H1 (cell line): ENCODE measurements around the gene CHD9. TPM values are rescaled to one million over a fixed set of nuclear protein-coding genes. Genes with fewer than 3 reads are reported as not detected.

Source experiments
- CTCF ChIA-PET: fragments of 300-600 bp; sonication (Branson Sonifier 250); formaldehyde crosslinking; loops from one replicate; lab custom pipeline; 2021; ENCODE audit not compliant: partially characterized antibody; lab: Charles Lee
- POLR2A ChIA-PET: fragments of 300-600 bp; sonication (Branson Sonifier 250); formaldehyde crosslinking; loops from one replicate; lab custom pipeline; 2021; ENCODE audit warnings: inconsistent platforms; ENCODE audit not compliant: partially characterized antibody; lab: Charles Lee
- DNase-seq, 2 experiments: peaks; one replicate each; pipeline versions ENCODE4 v3.0.0 to v3.0.0-alpha.2; 2010 to 2022; ENCODE audit warnings: low spot score in 2 of 2, low read depth in 1 of 2, mixed read lengths in 1 of 2
- FAIRE-seq: peaks from 2 replicates; lab custom pipeline; 2011; peaks lifted over from hg19 to GRCh38; lab: Jason Lieb, UNC
- H2AFZ ChIP-seq: 2 replicates; pipeline ENCODE4 v1.8.1; 2012; ENCODE audit warnings: low read length, inconsistent platforms
- H2AK5ac ChIP-seq: 2 replicates; pipeline ENCODE4 v1.6.1; 2013; ENCODE audit warnings: low read depth, low read length
- H2BK120ac ChIP-seq: replicated peaks from 2 replicates; pipeline ENCODE3; 2013; ENCODE audit warnings: low read depth, low read length, inconsistent platforms
- H2BK12ac ChIP-seq: 2 replicates; pipeline ENCODE4 v1.6.1; 2013; ENCODE audit warnings: low read depth, low read length
- H2BK15ac ChIP-seq: 2 replicates; pipeline ENCODE4 v1.6.1; 2013; ENCODE audit warnings: low read length
- H2BK20ac ChIP-seq: 2 replicates; pipeline ENCODE4 v1.6.1; 2013; ENCODE audit warnings: low read length
- H2BK5ac ChIP-seq: 2 replicates; pipeline ENCODE4 v1.6.1; 2013; ENCODE audit warnings: low read depth, low read length
- H3K14ac ChIP-seq: 2 replicates; pipeline ENCODE4 v1.6.1; 2013; ENCODE audit warnings: inconsistent platforms; ENCODE audit not compliant: insufficient read length
- H3K18ac ChIP-seq: 2 replicates; pipeline ENCODE4 v1.6.1; 2013; ENCODE audit warnings: low read length; ENCODE audit errors: extremely low read depth
- H3K23ac ChIP-seq: 2 replicates; pipeline ENCODE4 v1.6.1; 2013; ENCODE audit warnings: inconsistent platforms; ENCODE audit not compliant: insufficient read length
- H3K23me2 ChIP-seq: 2 replicates; pipeline ENCODE4 v1.6.1; 2013; ENCODE audit warnings: low read depth, low read length
- H3K27ac ChIP-seq: 2 replicates; pipeline ENCODE4 v1.6.1; 2011; ENCODE audit warnings: low read depth, low read length, inconsistent platforms
- H3K27me3 ChIP-seq, 4 experiments: replicated peaks in 1 of 4; 1 replicate in 1 of 4; 2 replicates in 3 of 4; pipeline versions ENCODE4 v1.6.1 to v1.8.1; 2011 to 2013; ENCODE audit warnings: low read length in 3 of 4, mild to moderate bottlenecking in 3 of 4, inconsistent platforms in 2 of 4, mixed read lengths in 2 of 4, moderate library complexity in 1 of 4; ENCODE audit not compliant: control insufficient read depth in 3 of 4, insufficient read depth in 3 of 4; ENCODE audit errors: extremely low read depth in 1 of 4
- H3K36me3 ChIP-seq, 4 experiments: 2 replicates each; pipeline versions ENCODE4 v1.6.1 to v1.8.1; 2011 to 2013; ENCODE audit warnings: mild to moderate bottlenecking in 4 of 4, low read length in 3 of 4, moderate library complexity in 2 of 4, control low read depth in 1 of 4, inconsistent platforms in 1 of 4; ENCODE audit not compliant: insufficient read depth in 4 of 4, control insufficient read depth in 2 of 4
- H3K4ac ChIP-seq: replicated peaks from 2 replicates; pipeline ENCODE3; 2013; ENCODE audit warnings: low read length, low read depth, mixed read lengths, inconsistent platforms; ENCODE audit not compliant: insufficient read length
- H3K4me1 ChIP-seq, 4 experiments: replicated peaks in 1 of 4; 1 replicate in 1 of 4; 2 replicates in 3 of 4; pipeline versions ENCODE4 v1.6.1 to v1.8.1; 2011 to 2013; ENCODE audit warnings: low read length in 3 of 4, inconsistent platforms in 2 of 4, mixed read lengths in 1 of 4; ENCODE audit not compliant: insufficient read depth in 4 of 4, control insufficient read depth in 3 of 4
- H3K4me2 ChIP-seq, 2 experiments: 2 replicates each; pipeline versions ENCODE4 v1.6.1 to v1.8.1; 2011 to 2013; ENCODE audit warnings: low read depth in 2 of 2, low read length in 2 of 2, control low read depth in 1 of 2, inconsistent platforms in 1 of 2, mild to moderate bottlenecking in 1 of 2; ENCODE audit not compliant: insufficient read depth in 1 of 2
- H3K4me3 ChIP-seq, 4 experiments: fragments of 200-600, 300-600 bp in 1 of 4; sonication (generic), shearing (Covaris generic), sonication (Bioruptor Twin) in 1 of 4; 2 replicates each; pipeline versions ENCODE4 v1.5.1 to v1.8.1; 2011 to 2016; ENCODE audit warnings: low read length in 4 of 4, low read depth in 3 of 4, control low read depth in 2 of 4, inconsistent platforms in 2 of 4, mild to moderate bottlenecking in 2 of 4, mixed read lengths in 1 of 4, moderate library complexity in 1 of 4; ENCODE audit not compliant: insufficient read depth in 2 of 4; ENCODE audit errors: extremely low read depth in 1 of 4
- H3K56ac ChIP-seq: replicated peaks from 2 replicates; pipeline ENCODE3; 2013; ENCODE audit warnings: low read depth, mild to moderate bottlenecking, mixed read lengths, low read length, inconsistent platforms; ENCODE audit not compliant: insufficient read length
- H3K79me1 ChIP-seq: 2 replicates; pipeline ENCODE4 v1.6.1; 2013; ENCODE audit warnings: low read depth, low read length, control low read depth
- H3K79me2 ChIP-seq, 2 experiments: 2 replicates each; pipeline versions ENCODE4 v1.6.1 to v1.8.1; 2012 to 2013; ENCODE audit warnings: low read length in 2 of 2, mild to moderate bottlenecking in 2 of 2, inconsistent platforms in 1 of 2; ENCODE audit not compliant: insufficient read depth in 2 of 2, control insufficient read depth in 1 of 2
- H3K9ac ChIP-seq, 4 experiments: replicated peaks in 1 of 4; 1 replicate in 1 of 4; 2 replicates in 3 of 4; pipeline versions ENCODE4 v1.6.1 to v1.8.1; 2011 to 2013; ENCODE audit warnings: low read depth in 3 of 4, low read length in 3 of 4, control low read depth in 2 of 4, mild to moderate bottlenecking in 2 of 4, moderate library complexity in 2 of 4, inconsistent platforms in 1 of 4; ENCODE audit errors: extremely low read depth in 1 of 4
- H3K9me3 ChIP-seq, 2 experiments: 2 replicates each; pipeline versions ENCODE4 v1.6.1 to v1.8.1; 2012 to 2013; ENCODE audit warnings: mild to moderate bottlenecking in 2 of 2, moderate library complexity in 2 of 2, control low read depth in 1 of 2, inconsistent platforms in 1 of 2, low read depth in 1 of 2, low read length in 1 of 2, mixed read lengths in 1 of 2; ENCODE audit not compliant: insufficient read depth in 2 of 2
- H4K20me1 ChIP-seq, 2 experiments: replicated peaks in 1 of 2; 2 replicates each; pipeline versions ENCODE3 to v1.8.1; 2011 to 2013; ENCODE audit warnings: inconsistent platforms in 2 of 2, low read length in 2 of 2, mild to moderate bottlenecking in 1 of 2; ENCODE audit not compliant: insufficient read depth in 2 of 2, control insufficient read depth in 1 of 2
- H4K5ac ChIP-seq: 2 replicates; pipeline ENCODE4 v1.6.1; 2013; ENCODE audit warnings: low read length, low read depth, mixed read lengths, inconsistent platforms; ENCODE audit not compliant: insufficient read length
- H4K8ac ChIP-seq: 2 replicates; pipeline ENCODE4 v1.8.0; 2013; ENCODE audit warnings: mild to moderate bottlenecking, moderate library complexity, low read length, inconsistent platforms; ENCODE audit not compliant: insufficient read depth; ENCODE audit errors: extremely low read depth
- H4K91ac ChIP-seq: replicated peaks from 2 replicates; pipeline ENCODE3; 2013; ENCODE audit warnings: low read length, mixed read lengths, inconsistent platforms; ENCODE audit not compliant: insufficient read length
- CBX8 ChIP-seq: fragments of 300-800, 300-1000 bp; sonication (generic); IDR thresholded peaks from 2 replicates; pipeline ENCODE4 v1.7.1; 2016; ENCODE audit warnings: low read depth, low read length, borderline replicate concordance
- KDM4A ChIP-seq: IDR thresholded peaks from one replicate; pipeline ENCODE4 v1.7.1; 2012; ENCODE audit warnings: low read depth, mild to moderate bottlenecking, moderate library complexity, low read length, inconsistent platforms; ENCODE audit not compliant: severe bottlenecking
- NANOG ChIP-seq: IDR thresholded peaks from 2 replicates; pipeline ENCODE4 v1.6.1; 2011; ENCODE audit warnings: low read length, low read depth, mild to moderate bottlenecking, inconsistent platforms; ENCODE audit not compliant: insufficient read depth, poor library complexity, severe bottlenecking
- NRF1 ChIP-seq: IDR thresholded peaks from 2 replicates; pipeline ENCODE4 v1.6.1; 2011; ENCODE audit warnings: mild to moderate bottlenecking, low read depth, low read length, improper control_type of control experiment
- POLR2A ChIP-seq, 2 experiments: IDR thresholded peaks; 1 replicate in 1 of 2; 2 replicates in 1 of 2; pipeline ENCODE4 v1.6.1; 2011; ENCODE audit warnings: low read depth in 2 of 2, low read length in 2 of 2, mild to moderate bottlenecking in 2 of 2; ENCODE audit errors: control extremely low read depth in 1 of 2
- POLR2AphosphoS5 ChIP-seq: IDR thresholded peaks from 2 replicates; pipeline ENCODE4 v1.6.1; 2011; ENCODE audit warnings: low read depth, low read length
- SAP30 ChIP-seq: fragments of 300-600 bp; sonication (generic); IDR thresholded peaks from 2 replicates; pipeline ENCODE4 v1.7.1; 2012; ENCODE audit warnings: low read length, moderate library complexity, mild to moderate bottlenecking, inconsistent platforms; ENCODE audit not compliant: insufficient read depth, insufficient replicate concordance
- polyA plus RNA-seq, 7 experiments: library from polyadenylated mRNA; depleted of rRNA in 3 of 7; stranded (reverse) in 5 of 7; unstranded in 2 of 7; fragments of >200 nt in 5 of 7; fragments of 200-250 nt in 2 of 7; gene quantifications; 1 replicate in 5 of 7; 2 replicates in 1 of 7; 4 replicates in 1 of 7; pipeline versions ENCODE4 v1.2.1 to v1.2.3, GENCODE V29; 2011 to 2013; ENCODE audit warnings: missing spikeins in 2 of 7, mixed read lengths in 2 of 7
- total RNA-seq: library from RNA; stranded (reverse); fragmentation: NEBNext Ultra II Directional; extraction: Animal tissue kit (Norgen Biotek cat#: 25700); gene quantifications from 2 replicates; pipeline ENCODE4 v1.2.1, GENCODE V29; 2021

Gene CHD9
- total and polyA plus RNA-seq, 2 of the 8 experiments (the other 6 are each of a cell fraction or from before 2014, with no cell fraction given), result 9.9 to 32.4 TPM

DNA sequence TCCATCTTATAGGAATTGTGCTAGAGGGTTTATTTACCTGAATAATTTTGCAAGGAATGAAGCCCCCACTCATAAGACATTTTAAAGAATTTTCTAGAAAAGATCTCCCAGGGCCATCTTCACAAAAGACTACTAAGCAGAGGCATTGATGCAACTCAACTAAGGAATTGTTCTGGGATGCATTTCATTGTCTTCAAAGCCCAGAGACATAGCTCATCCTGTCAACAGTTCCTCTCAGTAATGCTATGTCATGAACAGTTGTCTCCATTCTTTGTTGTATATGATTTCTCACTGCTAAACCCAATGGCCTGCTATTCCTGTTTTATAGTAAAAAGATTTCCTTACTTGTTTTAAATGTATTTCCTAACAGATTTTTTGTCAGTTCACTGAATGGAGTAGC is 242.7 kb downstream of the CHD9 start:
- FAIRE-seq, result no peak
- H4K91ac ChIP-seq, result no peak overlapping the region
- no peak overlapping the region for H3K4me2 ChIP-seq
- H2AFZ ChIP-seq, result no peak overlapping the region
- no peak overlapping the region for H3K23ac ChIP-seq
- H2AK5ac ChIP-seq, result no peak overlapping the region
- ChIA-PET CTCF (no interaction called here), POLR2A (no interaction called here)
- H4K5ac ChIP-seq, result no peak overlapping the region
- peaks cover 21 to 73% (median 51%) of the 10 kb centered on the region in 4 experiments for H3K36me3 ChIP-seq
- H4K20me1 ChIP-seq, result peaks cover 2% of the 10 kb centered on the region in 2 experiments
- no peak overlapping the region for H3K27ac ChIP-seq
- H3K14ac ChIP-seq, result no peak overlapping the region
- no peaks in the 10 kb centered on the region for H3K9me3 ChIP-seq
- no peak overlapping the region for H2BK120ac ChIP-seq
- no peak overlapping the region for H4K8ac ChIP-seq
- H3K23me2 ChIP-seq, result no peaks in the 10 kb centered on the region
- H3K18ac ChIP-seq, result no peak overlapping the region
- H3K27me3 ChIP-seq, result no peaks in the 10 kb centered on the region
- H3K4me3 ChIP-seq, result no peak overlapping the region
- H3K79me1 ChIP-seq, result no peaks in the 10 kb centered on the region
- DNase-seq, result no peak
- no peak overlapping the region for H2BK12ac ChIP-seq
- H3K4ac ChIP-seq, result no peak overlapping the region
- no peaks in the 10 kb centered on the region for H3K4me1 ChIP-seq
- H2BK15ac ChIP-seq, result no peak overlapping the region
- no peak overlapping the region for H3K56ac ChIP-seq
- H3K9ac ChIP-seq, result no peak overlapping the region
- no peaks in the 10 kb centered on the region for H3K79me2 ChIP-seq
- no peak overlapping the region for H2BK20ac ChIP-seq
- no peak overlapping the region for H2BK5ac ChIP-seq
- no peak for TF ChIP-seq CBX8
- TF ChIP-seq POLR2AphosphoS5, result no peak
- no peak for TF ChIP-seq NRF1
- TF ChIP-seq KDM4A, result no peak
- TF ChIP-seq POLR2A (IDR thresholded peaks at IDR 0.05; ENCODE audit: control extremely low read depth in 1 of 2, low read depth in 2 of 2, low read length in 2 of 2), result no peak
- no peak for TF ChIP-seq NANOG
- TF ChIP-seq SAP30, result no peak
